Measurements from ENCODE around the gene SLC9A8.

DNA sequence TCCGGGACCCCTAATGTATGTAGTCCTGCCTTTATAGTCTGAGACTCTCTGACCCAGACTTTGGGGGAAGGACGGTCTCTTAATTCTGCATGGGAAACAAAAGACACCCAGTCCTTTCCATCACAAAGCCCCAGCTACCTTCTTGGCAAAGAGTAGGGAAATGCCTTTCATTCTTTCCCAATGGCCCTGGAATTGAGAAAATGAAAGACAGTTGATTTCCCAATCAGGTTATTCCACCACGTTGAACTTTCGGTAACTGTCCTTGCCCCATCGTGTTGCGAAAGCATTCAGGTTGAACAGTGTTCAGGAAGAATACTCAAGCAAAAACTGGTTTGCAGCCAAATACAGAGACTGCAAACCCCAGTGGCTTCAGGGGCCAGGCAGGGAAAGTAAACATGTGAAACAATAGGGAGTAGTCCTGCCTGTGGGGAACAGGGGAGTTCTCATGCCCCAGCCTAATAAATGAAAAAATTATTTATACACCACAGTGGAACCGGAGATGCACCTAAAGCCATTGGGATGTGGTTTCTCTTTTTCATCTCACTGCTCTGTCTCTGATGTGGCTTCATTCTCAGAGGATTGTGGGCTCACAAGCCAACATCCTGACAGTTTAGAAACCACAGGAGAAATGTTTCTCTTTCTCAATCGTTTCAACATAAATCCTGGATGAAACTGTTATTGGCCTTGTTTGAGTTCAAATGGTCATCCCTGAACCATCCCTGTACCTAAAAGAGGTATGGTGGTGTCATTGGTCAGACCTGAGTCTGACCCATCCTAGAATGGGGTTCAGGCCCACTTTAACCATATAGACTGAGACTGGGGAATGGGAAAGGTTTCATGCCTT, 44.2 kb upstream of the SLC9A8 start:
- TF ChIP-seq POLR2AphosphoS5 (IDR thresholded peaks at IDR 0.05; ENCODE audit: low read depth, low read length) (no peak), POLR2A (IDR thresholded peaks at IDR 0.05; ENCODE audit: low read depth, low read length) (no peak)
